Measurements from ENCODE around the gene OR2V2. TPM values are rescaled to one million over a fixed set of nuclear protein-coding genes. Genes with fewer than 3 reads are reported as not detected.

The OR2V2 gene
- total and polyA plus RNA-seq, 10 of the 15 experiments (the other 5 are each of a cell fraction or from before 2014, with no cell fraction given), result 0.26 TPM; not detected in 9

- ChIA-PET CTCF (interaction anchor here (0.6 to 1.6 kb wide), 4 partner anchors 10 to 356 kb away, joined by 3 to 7 read pairs (median 4); no protein-coding TSS in a partner anchor), RAD21 (ENCODE audit: unreplicated experiment) (interaction anchor here (0.8 kb wide), 1 partner anchor 26 kb away, joined by 3 read pairs; no protein-coding TSS in a partner anchor), POLR2A (interaction anchor here (0.5 kb wide), 2 partner anchors 109 to 307 kb away, joined by 3 to 6 read pairs; no protein-coding TSS in a partner anchor), SMC1A (ENCODE audit: uncharacterized antibody, unreplicated experiment) (interaction anchor here (0.7 to 1.6 kb wide), 5 partner anchors 9 to 304 kb away, joined by 3 to 5 read pairs (median 4); no protein-coding TSS in a partner anchor)
- H4K20me1 ChIP-seq (ENCODE audit: control insufficient read depth, insufficient read depth), result no peaks in the 10 kb centered on the region
- H3K4me3 ChIP-seq, result peak overlapping the region; percentile 38; the same call in 1 of the 2 replicates
- H3K4me2 ChIP-seq (ENCODE audit: control insufficient read depth, insufficient read depth), result peak overlapping the region; percentile 72
- H3K79me2 ChIP-seq (ENCODE audit: control insufficient read depth, insufficient read depth, low read length), result no peaks in the 10 kb centered on the region
- intact Hi-C loops (cut with micrococcal nuclease; ENCODE audit: unreplicated experiment) (no loop called here), in situ Hi-C loops (cut with MboI) (loop anchor here (5.0 kb wide), 1 partner anchor 361 kb away; the partner anchor contains the start of gene MGAT1)
- H3K9me3 ChIP-seq (replicated peaks; ENCODE audit: control insufficient read depth, insufficient read depth, low read length), result no peaks in the 10 kb centered on the region
- ATAC-seq (no peak), DNase-seq (ENCODE audit: low read depth, low spot score) (no peak), FAIRE-seq (no peak)
- peak overlapping the region; percentile 75 for H2AFZ ChIP-seq (ENCODE audit: control insufficient read depth, low read depth, low read length)
- no TSS peak for BruUV-seq (replicated peaks)
- 0 out of 2 replicates have a peak overlapping the region, but pooled peaks have one; percentile 15 for H3K9ac ChIP-seq (ENCODE audit: control insufficient read depth, insufficient read depth, low read length)
- H3K27ac ChIP-seq (ENCODE audit: control insufficient read depth, insufficient read depth), result no peak overlapping the region
- H3K36me3 ChIP-seq (ENCODE audit: control insufficient read depth in 2 of 2, insufficient read depth in 2 of 2, low read length in 1 of 2), result no peaks in the 10 kb centered on the region
- H3K4me1 ChIP-seq (ENCODE audit: control insufficient read depth, insufficient read depth, low read length), result peaks cover 34% of the 10 kb centered on the region
- no peaks in the 10 kb centered on the region for H3K27me3 ChIP-seq (replicated peaks in 1 of 2; ENCODE audit: control insufficient read depth in 2 of 2, insufficient read depth in 2 of 2, low read length in 1 of 2)
- WGBS (ENCODE audit: insufficient coverage, insufficient replicate concordance, low lambda C conversion rate, missing lambda C conversion rate), result 1% methylated on average over 16 of the region's 16 CpGs
- TF ChIP-seq CBX3 (IDR thresholded peaks at IDR 0.05; ENCODE audit: borderline replicate concordance, low read depth) (no peak), SP1 (IDR thresholded peaks at IDR 0.05; ENCODE audit: low read depth, low read length) (no peak), MTA3 (IDR thresholded peaks at IDR 0.05; ENCODE audit: borderline replicate concordance, low read length) (no peak), POLR2A (IDR thresholded peaks at IDR 0.05; ENCODE audit: low read depth, low read length) (no peak), CTCF (IDR thresholded peaks at IDR 0.05 in 2 of 3, conservative IDR thresholded peaks at IDR 0.05 in 1 of 3; ENCODE audit: control insufficient read depth in 2 of 3, extremely low read depth in 1 of 3, insufficient read depth in 1 of 3, low read depth in 3 of 3, low read length in 3 of 3) (no peak), SPI1 (IDR thresholded peaks at IDR 0.05; ENCODE audit: borderline replicate concordance, insufficient read depth, low read depth, low read length) (peak; percentile 36; the same call in 1 of the 2 replicates), MXI1 (IDR thresholded peaks at IDR 0.05; ENCODE audit: low read depth, low read length) (no peak), NR2C1 (IDR thresholded peaks at IDR 0.05) (no peak), BHLHE40 (IDR thresholded peaks at IDR 0.05; ENCODE audit: borderline replicate concordance in 1 of 2, low read depth in 2 of 2, low read length in 1 of 2) (peak in 1 of 2 experiments; percentile 48; a peak in 1 of 4 replicates), TAF1 (IDR thresholded peaks at IDR 0.05; ENCODE audit: borderline replicate concordance, low read depth, low read length) (no peak), NBN (IDR thresholded peaks at IDR 0.05) (0 out of 2 replicates have a peak, but pooled peaks have one; percentile 33), RFX5 (IDR thresholded peaks at IDR 0.05; ENCODE audit: low read depth, low read length) (no peak), HDGF (IDR thresholded peaks at IDR 0.05) (peak; percentile 78; the same call in 1 of the 2 replicates), RB1 (IDR thresholded peaks at IDR 0.05; ENCODE audit: borderline replicate concordance) (no peak), IKZF2 (IDR thresholded peaks at IDR 0.05) (peak; percentile 11 to 22; a peak in 2 of 4 replicates), SMAD5 (IDR thresholded peaks at IDR 0.05; ENCODE audit: low read depth) (no peak), HDAC6 (IDR thresholded peaks at IDR 0.05; ENCODE audit: unreplicated experiment) (no peak), RELB (IDR thresholded peaks at IDR 0.05; ENCODE audit: low read depth) (0 out of 2 replicates have a peak, but pooled peaks have one; percentile 14), NFXL1 (IDR thresholded peaks at IDR 0.05; ENCODE audit: borderline replicate concordance) (no peak), TCF12 (IDR thresholded peaks at IDR 0.05; ENCODE audit: low read depth, low read length) (no peak)
These were observed 16.2 kb downstream of the OR2V2 start for GRCh38 chr5:181163487-181164075.
